ENCODE results near the gene SNX5.

DNA sequence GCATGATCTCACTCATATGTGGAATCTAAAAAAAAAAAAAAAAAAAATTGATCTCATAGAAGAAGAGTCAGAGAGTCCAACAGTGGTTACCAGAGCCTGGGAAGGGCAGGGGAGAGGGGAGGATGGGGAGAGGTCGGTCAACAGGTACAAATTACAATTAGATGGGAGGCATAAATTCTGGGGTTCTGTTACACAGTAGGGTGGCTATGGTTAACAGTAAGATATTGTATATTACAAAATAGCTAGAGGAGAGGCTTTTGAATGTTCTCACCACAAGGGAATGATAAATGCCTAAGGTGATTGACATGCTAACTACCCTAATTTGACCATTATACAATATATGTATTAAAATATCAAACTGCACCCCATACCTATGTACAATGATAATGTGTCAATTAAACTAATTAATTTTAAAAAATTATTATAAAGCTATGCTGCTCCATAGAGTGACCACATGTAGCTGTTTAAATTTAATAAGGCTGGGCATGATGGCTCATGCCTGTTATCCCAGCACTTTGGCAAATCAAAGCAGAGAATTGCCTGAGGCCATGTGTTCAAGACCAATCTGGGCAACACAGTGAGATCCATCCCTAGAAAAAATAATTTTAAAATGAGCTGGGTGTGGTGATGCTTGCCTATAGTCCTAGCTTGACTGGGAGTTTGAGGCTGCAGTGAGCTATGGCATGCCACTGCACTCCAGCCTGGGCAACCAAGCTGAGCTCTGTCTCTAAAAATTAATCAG lies 70.9 kb downstream of the SNX5 start:
- TF ChIP-seq ASH2L (IDR thresholded peaks at IDR 0.05; ENCODE audit: low read length), result no peak
- no peak for TF ChIP-seq POLR2A (IDR thresholded peaks at IDR 0.05; ENCODE audit: control extremely low read depth in 1 of 2, low read depth in 2 of 2, low read length in 2 of 2)
- TF ChIP-seq, protein P1, sequence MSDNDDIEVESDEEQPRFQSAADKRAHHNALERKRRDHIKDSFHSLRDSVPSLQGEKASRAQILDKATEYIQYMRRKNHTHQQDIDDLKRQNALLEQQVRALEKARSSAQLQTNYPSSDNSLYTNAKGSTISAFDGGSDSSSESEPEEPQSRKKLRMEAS (IDR thresholded peaks at IDR 0.05), result no peak
- TF ChIP-seq, protein P2, sequence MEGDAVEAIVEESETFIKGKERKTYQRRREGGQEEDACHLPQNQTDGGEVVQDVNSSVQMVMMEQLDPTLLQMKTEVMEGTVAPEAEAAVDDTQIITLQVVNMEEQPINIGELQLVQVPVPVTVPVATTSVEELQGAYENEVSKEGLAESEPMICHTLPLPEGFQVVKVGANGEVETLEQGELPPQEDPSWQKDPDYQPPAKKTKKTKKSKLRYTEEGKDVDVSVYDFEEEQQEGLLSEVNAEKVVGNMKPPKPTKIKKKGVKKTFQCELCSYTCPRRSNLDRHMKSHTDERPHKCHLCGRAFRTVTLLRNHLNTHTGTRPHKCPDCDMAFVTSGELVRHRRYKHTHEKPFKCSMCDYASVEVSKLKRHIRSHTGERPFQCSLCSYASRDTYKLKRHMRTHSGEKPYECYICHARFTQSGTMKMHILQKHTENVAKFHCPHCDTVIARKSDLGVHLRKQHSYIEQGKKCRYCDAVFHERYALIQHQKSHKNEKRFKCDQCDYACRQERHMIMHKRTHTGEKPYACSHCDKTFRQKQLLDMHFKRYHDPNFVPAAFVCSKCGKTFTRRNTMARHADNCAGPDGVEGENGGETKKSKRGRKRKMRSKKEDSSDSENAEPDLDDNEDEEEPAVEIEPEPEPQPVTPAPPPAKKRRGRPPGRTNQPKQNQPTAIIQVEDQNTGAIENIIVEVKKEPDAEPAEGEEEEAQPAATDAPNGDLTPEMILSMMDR (IDR thresholded peaks at IDR 0.05; ENCODE audit: control extremely low read depth in 1 of 3, insufficient read depth in 1 of 3, low read depth in 1 of 3, low read length in 3 of 3), result no peak
- TF ChIP-seq, protein P3, sequence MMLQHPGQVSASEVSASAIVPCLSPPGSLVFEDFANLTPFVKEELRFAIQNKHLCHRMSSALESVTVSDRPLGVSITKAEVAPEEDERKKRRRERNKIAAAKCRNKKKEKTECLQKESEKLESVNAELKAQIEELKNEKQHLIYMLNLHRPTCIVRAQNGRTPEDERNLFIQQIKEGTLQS (IDR thresholded peaks at IDR 0.05; ENCODE audit: insufficient read depth, low read depth, low read length), result no peak
- TF ChIP-seq SIN3A (conservative IDR thresholded peaks at IDR 0.05 in 1 of 2, IDR thresholded peaks at IDR 0.05 in 1 of 2; ENCODE audit: low read depth in 1 of 2, low read length in 2 of 2), result no peak
- no peak for TF ChIP-seq EP300 (IDR thresholded peaks at IDR 0.05; ENCODE audit: borderline replicate concordance in 1 of 2, low read depth in 2 of 2, low read length in 2 of 2)
- no peak for TF ChIP-seq EZH2 (IDR thresholded peaks at IDR 0.05; ENCODE audit: low read depth, low read length, severe bottlenecking)
- TF ChIP-seq NRF1 (IDR thresholded peaks at IDR 0.05; ENCODE audit: low read depth, low read length), result no peak
- TF ChIP-seq POLR2AphosphoS5 (IDR thresholded peaks at IDR 0.05; ENCODE audit: low read depth, low read length), result no peak
- no peak for TF ChIP-seq RAD21 (IDR thresholded peaks at IDR 0.05 in 1 of 2, conservative IDR thresholded peaks at IDR 0.05 in 1 of 2; ENCODE audit: low read depth in 2 of 2, low read length in 2 of 2)
